GM12878 (cell line): Measurements from ENCODE around the gene RABEP2. TPM values are rescaled to one million over a fixed set of nuclear protein-coding genes. Genes with fewer than 3 reads are reported as not detected.
A peak's percentile ranks its signal among the peaks of the same experiment; 100 is the strongest.

Source experiments
- CBX5 ChIP-seq: sonication (generic); IDR thresholded peaks from 2 replicates; pipeline ENCODE4 v1.6.1; 2016; ENCODE audit warnings: low read depth, moderate library complexity, mild to moderate bottlenecking, inconsistent platforms
- CEBPB ChIP-seq, 2 experiments: fragments of 150-350 bp in 1 of 2; IDR thresholded peaks; 2 replicates each; pipeline ENCODE4 v1.6.1; 2012 to 2014; ENCODE audit warnings: low read depth in 2 of 2, low read length in 2 of 2, borderline replicate concordance in 1 of 2, inconsistent platforms in 1 of 2
- CHD2 ChIP-seq: IDR thresholded peaks from 2 replicates; pipeline ENCODE4 v1.6.1; 2011; ENCODE audit warnings: low read depth, low read length, improper control_type of control experiment, borderline replicate concordance
- CHD4 ChIP-seq: fragments of 200-600 bp; sonication (generic); IDR thresholded peaks from 2 replicates; pipeline ENCODE4 v1.6.1; 2016; ENCODE audit warnings: mild to moderate bottlenecking
- CTCF ChIP-seq, 3 experiments: IDR thresholded peaks in 2 of 3; conservative IDR thresholded peaks in 1 of 3; 2 replicates each; pipeline ENCODE4 v1.5.1; 2011; ENCODE audit warnings: low read depth in 3 of 3, low read length in 3 of 3, mild to moderate bottlenecking in 3 of 3, control low read depth in 2 of 3, moderate library complexity in 2 of 3, inconsistent platforms in 1 of 3, mixed read lengths in 1 of 3; ENCODE audit not compliant: control insufficient read depth in 2 of 3, insufficient read depth in 1 of 3; ENCODE audit errors: extremely low read depth in 1 of 3
- ELK1 ChIP-seq: IDR thresholded peaks from 2 replicates; pipeline ENCODE4 v1.6.1; 2012; ENCODE audit warnings: low read depth, low read length, improper control_type of control experiment
- EP300 ChIP-seq, 2 experiments: fragments of 150-350 bp in 1 of 2; IDR thresholded peaks; 2 replicates each; pipeline ENCODE4 v1.6.1; 2011 to 2012; ENCODE audit warnings: low read depth in 2 of 2, low read length in 2 of 2, borderline replicate concordance in 1 of 2, improper control_type of control experiment in 1 of 2, inconsistent platforms in 1 of 2; ENCODE audit not compliant: control insufficient read depth in 1 of 2
- FOXK2 ChIP-seq: fragments of 450-650 bp; IDR thresholded peaks from 2 replicates; pipeline ENCODE4 v1.6.1; 2017; ENCODE audit warnings: mild to moderate bottlenecking, moderate library complexity
- HDAC6 ChIP-seq: fragments of 200-600 bp; sonication (generic); IDR thresholded peaks from one replicate; pipeline ENCODE4 v1.8.0; 2017; ENCODE audit warnings: antibody characterized with exemption; ENCODE audit not compliant: unreplicated experiment
- IRF3 ChIP-seq: fragments of 450-650 bp; IDR thresholded peaks from 2 replicates; pipeline ENCODE4 v1.6.1; 2014; ENCODE audit warnings: mild to moderate bottlenecking
- MTA3 ChIP-seq: IDR thresholded peaks from 2 replicates; pipeline ENCODE4 v1.6.1; 2012; ENCODE audit warnings: low read length, inconsistent platforms, borderline replicate concordance
- NFYB ChIP-seq: IDR thresholded peaks from 2 replicates; pipeline ENCODE4 v1.6.1; 2011; ENCODE audit warnings: low read depth, mild to moderate bottlenecking, low read length, improper control_type of control experiment, moderate library complexity; ENCODE audit not compliant: insufficient read depth
- RCOR1 ChIP-seq: conservative IDR thresholded peaks from 2 replicates; pipeline ENCODE4 v1.6.1; 2012; ENCODE audit warnings: low read depth, low read length, improper control_type of control experiment
- RFX5 ChIP-seq: IDR thresholded peaks from 2 replicates; pipeline ENCODE4 v1.6.1; 2011; ENCODE audit warnings: low read depth, low read length, improper control_type of control experiment
- RUNX3 ChIP-seq: IDR thresholded peaks from 2 replicates; pipeline ENCODE4 v1.6.1; 2012; ENCODE audit warnings: low read length, inconsistent platforms
- SKIL ChIP-seq: fragments of 450-650 bp; IDR thresholded peaks from 2 replicates; pipeline ENCODE4 v1.6.1; 2017; ENCODE audit warnings: mild to moderate bottlenecking, low read depth, inconsistent platforms; ENCODE audit not compliant: poor library complexity, severe bottlenecking
- SP1 ChIP-seq: IDR thresholded peaks from one replicate; pipeline ENCODE4 v1.6.1; 2011; ENCODE audit warnings: low read depth, low read length
- TCF7 ChIP-seq: IDR thresholded peaks from 2 replicates; pipeline ENCODE4 v1.6.1; 2014; ENCODE audit warnings: antibody characterized with exemption, borderline replicate concordance
- WRNIP1 ChIP-seq: IDR thresholded peaks from 2 replicates; pipeline ENCODE4 v1.6.1; 2011; ENCODE audit warnings: low read depth, low read length, improper control_type of control experiment, borderline replicate concordance
- ZBTB4 ChIP-seq: fragments of 450-650 bp; formaldehyde crosslinking; IDR thresholded peaks from 2 replicates; pipeline ENCODE4 v1.4.0; 2022; ENCODE audit warnings: mild to moderate bottlenecking, moderate library complexity
- polyA plus RNA-seq, 11 experiments: library from polyadenylated mRNA; depleted of rRNA in 4 of 11; unstranded in 6 of 11; stranded (reverse) in 5 of 11; fragments of >200 nt; fragmentation: Nextera tagmentation in 4 of 11; fragmentation: Illumina TruSeq in 1 of 11; extraction: Ambion mirVana in 4 of 11; extraction: Trizol in 1 of 11; gene quantifications; 1 replicate in 1 of 11; 2 replicates in 10 of 11; pipeline versions ENCODE4 v1.2.1 to v1.2.3, GENCODE V29; 2011 to 2016; ENCODE audit warnings: inconsistent platforms in 2 of 11, missing spikeins in 2 of 11, low read depth in 1 of 11
- total RNA-seq, 4 experiments: library from RNA; depleted of rRNA in 3 of 4; stranded (reverse); fragments of >200 nt in 3 of 4; fragmentation: Illumina TruSeq in 1 of 4; extraction: Trizol in 1 of 4; gene quantifications; 2 replicates each; pipeline versions ENCODE4 v1.2.1 to v1.2.3, GENCODE V29; 2013 to 2021

Gene RABEP2
- total and polyA plus RNA-seq, 10 of the 15 experiments (the other 5 are each of a cell fraction or from before 2014, with no cell fraction given) = 0.47 to 33.2 (median 18.6) TPM

GRCh38 chr16:28923652-28924398, 1.2 kb downstream of the RABEP2 start (continued):
- TF ChIP-seq EP300 (IDR thresholded peaks at IDR 0.05; ENCODE audit: borderline replicate concordance in 1 of 2, control insufficient read depth in 1 of 2, low read depth in 2 of 2, low read length in 2 of 2) = peak; percentile 33 to 65; a peak in 2 of 4 replicates
- no peak for TF ChIP-seq IRF3
- TF ChIP-seq NFYB = peak; percentile 62; the same call in 1 of the 2 replicates
- TF ChIP-seq ZBTB4 (CRISPR knock-in tag) = no peak
- no peak for TF ChIP-seq CTCF (IDR thresholded peaks at IDR 0.05 in 2 of 3, conservative IDR thresholded peaks at IDR 0.05 in 1 of 3; ENCODE audit: control insufficient read depth in 2 of 3, extremely low read depth in 1 of 3, insufficient read depth in 1 of 3, low read depth in 3 of 3, low read length in 3 of 3)
- TF ChIP-seq RFX5 = no peak
- TF ChIP-seq CHD4 = no peak
- no peak for TF ChIP-seq HDAC6
- TF ChIP-seq RCOR1 = 0 out of 2 replicates have a peak, but pooled peaks have one; percentile 53
- TF ChIP-seq SKIL = peak; percentile 56
- TF ChIP-seq FOXK2 = no peak
- no peak for TF ChIP-seq CEBPB (IDR thresholded peaks at IDR 0.05; ENCODE audit: borderline replicate concordance in 1 of 2, low read depth in 2 of 2, low read length in 2 of 2)
- no peak for TF ChIP-seq CHD2
- no peak for TF ChIP-seq CBX5
- TF ChIP-seq ELK1 = no peak
- TF ChIP-seq TCF7 = no peak; the same call in 1 of the 2 replicates
- TF ChIP-seq SP1 = no peak
- peak; percentile 57 for TF ChIP-seq RUNX3
- peak; percentile 64; the same call in 1 of the 2 replicates for TF ChIP-seq MTA3
- no peak for TF ChIP-seq WRNIP1
